ENCODE measurements around the gene CNTN1. TPM values are rescaled to one million over a fixed set of nuclear protein-coding genes. Genes with fewer than 3 reads are reported as not detected.

CNTN1 gene
- total RNA-seq, 1 experiment from 2014 or later: 3.0 TPM

DNA sequence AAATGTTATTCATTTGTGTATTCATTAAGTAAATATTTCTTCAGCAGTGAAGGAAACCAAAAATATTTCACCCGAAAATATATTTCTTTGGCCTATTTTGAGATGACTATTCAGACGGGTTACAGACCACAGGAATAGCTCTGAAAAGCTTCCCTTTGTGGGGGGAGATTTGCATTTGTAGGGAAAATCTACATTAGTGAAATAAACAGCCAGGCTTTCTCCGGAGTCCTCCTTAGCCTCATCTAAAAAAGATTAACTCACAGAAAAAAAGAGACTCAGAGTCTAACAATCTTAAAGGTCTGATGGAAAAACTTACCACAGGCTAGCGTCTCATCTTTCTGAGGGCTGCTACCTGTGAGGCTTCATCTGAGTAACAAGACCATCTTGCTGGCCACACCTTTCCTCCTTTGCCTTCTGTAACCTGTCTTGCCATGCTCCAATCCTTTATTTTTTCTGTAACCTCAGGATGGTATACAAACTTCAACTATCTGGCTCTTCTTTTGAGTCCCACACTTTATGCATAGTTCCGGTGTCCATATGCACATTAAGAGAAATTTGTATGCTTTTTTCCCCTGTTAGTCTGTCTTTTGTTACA, 100.7 kb downstream of the CNTN1 start:
- Histone ChIP-seq H3K4me3 (replicated peaks in 1 of 2; ENCODE audit: low read depth in 1 of 2, low read length in 2 of 2) (no peak overlapping the region), H3K36me3 (ENCODE audit: control insufficient read depth in 1 of 2, insufficient read depth in 2 of 2, low read length in 2 of 2) (no peaks in the 10 kb centered on the region), H3K9me2 (ENCODE audit: insufficient read depth) (no peaks in the 10 kb centered on the region), H3K9ac (ENCODE audit: low read length) (no peak overlapping the region), H3K9me3 (ENCODE audit: control insufficient read depth in 1 of 2, insufficient read depth in 1 of 2, low read depth in 1 of 2, low read length in 2 of 2) (no peaks in the 10 kb centered on the region), H2AFZ (ENCODE audit: low read depth, low read length, poor library complexity, severe bottlenecking) (no peak overlapping the region), H3K79me2 (ENCODE audit: insufficient read depth, low read length) (no peaks in the 10 kb centered on the region), H4K20me1 (ENCODE audit: insufficient read depth) (no peaks in the 10 kb centered on the region), H3K27ac (ENCODE audit: low read depth, low read length) (no peak overlapping the region), H3K27me3 (ENCODE audit: insufficient read depth, low read length) (no peaks in the 10 kb centered on the region), H3K4me2 (ENCODE audit: low read length) (no peak overlapping the region), H3K4me1 (ENCODE audit: control insufficient read depth in 1 of 2, insufficient read depth in 2 of 2, low read length in 2 of 2) (no peaks in the 10 kb centered on the region; a peak in 1 of 4 replicates)
- no TSS peak for BruUV-seq (replicated peaks)
- RAD21 ChIA-PET (ENCODE audit: low non-redundant PET in 1 of 2, low total read pairs in 2 of 2, uncharacterized antibody in 2 of 2, unreplicated experiment in 2 of 2): no interaction called here
- intact Hi-C loops (cut with micrococcal nuclease): no loop called here
- ATAC-seq (no peak), DNase-seq (ENCODE audit: low read depth, low spot score) (no peak)
- POLR2A ChIA-PET: no interaction called here
- CTCF ChIA-PET: no interaction called here
- TF ChIP-seq ZNF274 (IDR thresholded peaks at IDR 0.05; ENCODE audit: low read depth, low read length) (no peak), POLR2AphosphoS5 (IDR thresholded peaks at IDR 0.05; ENCODE audit: low read depth, low read length) (no peak), JUND (IDR thresholded peaks at IDR 0.05) (no peak), YY1 (IDR thresholded peaks at IDR 0.05; ENCODE audit: extremely low read depth, insufficient replicate concordance, low read depth, low read length) (no peak), EZH2phosphoT487 (IDR thresholded peaks at IDR 0.05; ENCODE audit: borderline replicate concordance) (no peak), ZFX (IDR thresholded peaks at IDR 0.05) (no peak), POLR2A (IDR thresholded peaks at IDR 0.05; ENCODE audit: borderline replicate concordance, extremely low read depth, insufficient read depth, insufficient read length) (no peak), EZH2 (IDR thresholded peaks at IDR 0.05) (no peak), SP1 (IDR thresholded peaks at IDR 0.05; ENCODE audit: low read depth) (no peak), SIN3A (IDR thresholded peaks at IDR 0.05; ENCODE audit: low read depth) (no peak), SRF (IDR thresholded peaks at IDR 0.05; ENCODE audit: low read depth) (no peak), RAD21 (IDR thresholded peaks at IDR 0.05; ENCODE audit: low read depth) (no peak), CEBPB (IDR thresholded peaks at IDR 0.05; ENCODE audit: low read depth) (no peak), EGR1 (IDR thresholded peaks at IDR 0.05; ENCODE audit: low read depth) (no peak), TCF7L2 (IDR thresholded peaks at IDR 0.05; ENCODE audit: borderline replicate concordance, extremely low read depth, insufficient read depth, insufficient read length) (no peak)
- TF ChIP-seq, protein P1, sequence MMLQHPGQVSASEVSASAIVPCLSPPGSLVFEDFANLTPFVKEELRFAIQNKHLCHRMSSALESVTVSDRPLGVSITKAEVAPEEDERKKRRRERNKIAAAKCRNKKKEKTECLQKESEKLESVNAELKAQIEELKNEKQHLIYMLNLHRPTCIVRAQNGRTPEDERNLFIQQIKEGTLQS (IDR thresholded peaks at IDR 0.05): no peak
- TF ChIP-seq, protein P2, sequence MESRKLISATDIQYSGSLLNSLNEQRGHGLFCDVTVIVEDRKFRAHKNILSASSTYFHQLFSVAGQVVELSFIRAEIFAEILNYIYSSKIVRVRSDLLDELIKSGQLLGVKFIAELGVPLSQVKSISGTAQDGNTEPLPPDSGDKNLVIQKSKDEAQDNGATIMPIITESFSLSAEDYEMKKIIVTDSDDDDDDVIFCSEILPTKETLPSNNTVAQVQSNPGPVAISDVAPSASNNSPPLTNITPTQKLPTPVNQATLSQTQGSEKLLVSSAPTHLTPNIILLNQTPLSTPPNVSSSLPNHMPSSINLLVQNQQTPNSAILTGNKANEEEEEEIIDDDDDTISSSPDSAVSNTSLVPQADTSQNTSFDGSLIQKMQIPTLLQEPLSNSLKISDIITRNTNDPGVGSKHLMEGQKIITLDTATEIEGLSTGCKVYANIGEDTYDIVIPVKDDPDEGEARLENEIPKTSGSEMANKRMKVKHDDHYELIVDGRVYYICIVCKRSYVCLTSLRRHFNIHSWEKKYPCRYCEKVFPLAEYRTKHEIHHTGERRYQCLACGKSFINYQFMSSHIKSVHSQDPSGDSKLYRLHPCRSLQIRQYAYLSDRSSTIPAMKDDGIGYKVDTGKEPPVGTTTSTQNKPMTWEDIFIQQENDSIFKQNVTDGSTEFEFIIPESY (IDR thresholded peaks at IDR 0.05; ENCODE audit: extremely low read depth, insufficient replicate concordance, low read length): no peak

Data from HCT116 (cell line).